HL-60 (cell line): ENCODE data around the gene OPRL1.

Source experiments
- DNase-seq, 2 experiments: peaks; one replicate each; pipeline ENCODE4 v3.0.0-alpha.2; 2010 to 2020; ENCODE audit warnings: low read depth in 1 of 2, low spot score in 1 of 2
- H3K27ac ChIP-seq: fragments of 250-450 bp; sonication (Bioruptor Pico); replicated peaks from 2 replicates; pipeline ENCODE4 v1.5.1; 2020; ENCODE audit warnings: mild to moderate bottlenecking, moderate library complexity
- H3K27me3 ChIP-seq: fragments of 250-450 bp; sonication (Bioruptor Pico); 2 replicates; pipeline ENCODE4 v1.5.1; 2021; ENCODE audit warnings: mild to moderate bottlenecking, moderate library complexity; ENCODE audit not compliant: insufficient read depth, poor library complexity, severe bottlenecking
- H3K4me3 ChIP-seq: replicated peaks from 2 replicates; pipeline ENCODE4 v1.5.1; 2011; ENCODE audit warnings: mild to moderate bottlenecking, control low read depth, low read length; ENCODE audit not compliant: insufficient read depth
- CTCF ChIP-seq: IDR thresholded peaks from one replicate; pipeline ENCODE4 v1.5.1; 2011; ENCODE audit warnings: low read length, control low read depth, inconsistent platforms; ENCODE audit not compliant: insufficient read depth
- GABPA ChIP-seq: IDR thresholded peaks from 2 replicates; pipeline ENCODE4 v1.6.1; 2012; ENCODE audit warnings: low read depth
- POLR2AphosphoS5 ChIP-seq: IDR thresholded peaks from 2 replicates; pipeline ENCODE4 v1.6.1; 2012; ENCODE audit warnings: low read depth
- REST ChIP-seq: IDR thresholded peaks from 2 replicates; pipeline ENCODE4 v1.6.1; 2012; ENCODE audit warnings: low read depth; ENCODE audit not compliant: insufficient replicate concordance
- SPI1 ChIP-seq: IDR thresholded peaks from 2 replicates; pipeline ENCODE4 v1.6.1; 2012; ENCODE audit warnings: low read depth, mild to moderate bottlenecking, borderline replicate concordance

The OPRL1 gene

GRCh38 chr20:64082820-64083377 lies 3.0 kb downstream of the OPRL1 start:
- DNase-seq: no peak
- TF ChIP-seq SPI1: no peak
- no peak for TF ChIP-seq GABPA
- TF ChIP-seq REST: no peak
- no peak for TF ChIP-seq POLR2AphosphoS5
- no peak for TF ChIP-seq CTCF
- H3K27ac ChIP-seq: peak overlapping the region; percentile 95
- peak overlapping the region; percentile 48 for H3K4me3 ChIP-seq
- no peaks in the 10 kb centered on the region for H3K27me3 ChIP-seq

GRCh38 chr20:64083378-64083803 lies 3.5 kb downstream of the OPRL1 start:
- Histone ChIP-seq H3K27me3 (no peaks in the 10 kb centered on the region), H3K27ac (peak overlapping the region; percentile 95), H3K4me3 (peak overlapping the region; percentile 48)
- no peak for TF ChIP-seq SPI1
- TF ChIP-seq REST: no peak
- peak; percentile 43; the same call in 1 of the 2 replicates for TF ChIP-seq POLR2AphosphoS5
- TF ChIP-seq GABPA: no peak
- peak; percentile 31 for TF ChIP-seq CTCF
- DNase-seq: peak in 1 of 2 experiments; percentile 76

GRCh38 chr20:64083804-64084684 lies 4.2 kb downstream of the OPRL1 start, which contains the start of gene LKAAEAR1:
Gene LKAAEAR1, minus strand, starts transcription at chr20:64084398. Its CDS starts 179 bp downstream, at chr20:64084219.
- Histone ChIP-seq H3K27ac (peak within 1 kb of the TSS; percentile 95), H3K27me3 (no peaks in the 10 kb centered on the region), H3K4me3 (peak within 1 kb of the TSS; percentile 48)
- DNase-seq: no peak
- TF ChIP-seq CTCF: no peak
- no peak for TF ChIP-seq GABPA
- TF ChIP-seq REST: no peak
- no peak for TF ChIP-seq POLR2AphosphoS5
- no peak for TF ChIP-seq SPI1
